CD14-positive monocyte (primary cell): Measurements from ENCODE around the gene CHMP4A. TPM values are rescaled to one million over a fixed set of nuclear protein-coding genes. Genes with fewer than 3 reads are reported as not detected.

Source experiments
- DNase-seq, 3 donors: peaks; one replicate each; pipeline ENCODE4 v3.0.0-alpha.2; 2011 to 2022
- H2AFZ ChIP-seq: 2 replicates; pipeline ENCODE4 v1.6.0; 2012; ENCODE audit warnings: mild to moderate bottlenecking, low read depth, low read length, inconsistent platforms; ENCODE audit not compliant: insufficient read depth, poor library complexity, severe bottlenecking
- H3K27ac ChIP-seq, 2 donors: 1 replicate in 1 of 2; 2 replicates in 1 of 2; pipeline ENCODE4 v1.5.1; 2012 to 2013; ENCODE audit warnings: low read length in 2 of 2, control low read depth in 1 of 2, inconsistent platforms in 1 of 2, low read depth in 1 of 2, mild to moderate bottlenecking in 1 of 2
- H3K27me3 ChIP-seq, 2 donors: one replicate each; pipeline versions ENCODE4 v1.6.0 to v1.6.1; 2011 to 2013; ENCODE audit warnings: low read length in 2 of 2; ENCODE audit not compliant: control insufficient read depth in 2 of 2, insufficient read depth in 2 of 2
- H3K36me3 ChIP-seq, 2 donors: replicated peaks in 1 of 2; 1 replicate in 1 of 2; 2 replicates in 1 of 2; pipeline versions ENCODE4 v1.5.1 to v1.6.1; 2012 to 2013; ENCODE audit warnings: low read length in 2 of 2, control low read depth in 1 of 2, inconsistent platforms in 1 of 2, mild to moderate bottlenecking in 1 of 2; ENCODE audit not compliant: insufficient read depth in 2 of 2, control insufficient read depth in 1 of 2
- H3K4me1 ChIP-seq, 2 donors: 1 replicate in 1 of 2; 2 replicates in 1 of 2; pipeline versions ENCODE4 v1.5.1 to v1.6.1; 2012 to 2013; ENCODE audit warnings: low read length in 2 of 2, control low read depth in 1 of 2, inconsistent platforms in 1 of 2, mild to moderate bottlenecking in 1 of 2, moderate library complexity in 1 of 2; ENCODE audit not compliant: insufficient read depth in 2 of 2, control insufficient read depth in 1 of 2
- H3K4me2 ChIP-seq: replicated peaks from 2 replicates; pipeline ENCODE3; 2012; ENCODE audit warnings: low read length, moderate library complexity, mild to moderate bottlenecking; ENCODE audit not compliant: poor library complexity, severe bottlenecking; ENCODE audit errors: extremely low read depth
- H3K4me3 ChIP-seq, 3 experiments: fragments of 200-600 bp in 1 of 3; sonication (generic) in 1 of 3; replicated peaks in 1 of 3; 1 replicate in 2 of 3; 2 replicates in 1 of 3; pipeline ENCODE4 v1.5.1; 2011 to 2013; ENCODE audit warnings: low read length in 3 of 3, mild to moderate bottlenecking in 3 of 3, control low read depth in 2 of 3, low read depth in 2 of 3, inconsistent platforms in 1 of 3, moderate library complexity in 1 of 3
- H3K79me2 ChIP-seq: 2 replicates; pipeline ENCODE4 v1.6.0; 2012; ENCODE audit warnings: mild to moderate bottlenecking, control low read depth, inconsistent platforms, low read length, moderate library complexity; ENCODE audit not compliant: insufficient read depth
- H3K9ac ChIP-seq: 2 replicates; pipeline ENCODE4 v1.6.0; 2017; ENCODE audit warnings: low read length, mild to moderate bottlenecking; ENCODE audit not compliant: insufficient read depth, poor library complexity, severe bottlenecking
- H3K9me3 ChIP-seq, 2 donors: replicated peaks in 1 of 2; 1 replicate in 1 of 2; 2 replicates in 1 of 2; pipeline versions ENCODE4 v1.5.1 to v1.6.1; 2012 to 2013; ENCODE audit warnings: low read length in 2 of 2, control low read depth in 1 of 2; ENCODE audit not compliant: control insufficient read depth in 1 of 2, insufficient read depth in 1 of 2
- H4K20me1 ChIP-seq: 2 replicates; pipeline ENCODE4 v1.6.0; 2012; ENCODE audit warnings: mild to moderate bottlenecking, low read length, control low read depth, moderate library complexity; ENCODE audit not compliant: insufficient read depth
- H3K27ac Mint-ChIP-seq, 7 donors: one replicate each; pipeline ENCODE4 v1.8.0; 2020; ENCODE audit warnings: mild to moderate bottlenecking in 7 of 7, mixed read lengths in 7 of 7, moderate library complexity in 6 of 7, inconsistent platforms in 2 of 7
- H3K27me3 Mint-ChIP-seq, 3 donors: one replicate each; pipeline ENCODE4 v1.8.0; 2021 to 2022; ENCODE audit warnings: low read depth in 3 of 3, mild to moderate bottlenecking in 3 of 3, mixed read lengths in 3 of 3, moderate library complexity in 3 of 3, inconsistent platforms in 1 of 3
- H3K36me3 Mint-ChIP-seq, 2 donors: one replicate each; pipeline ENCODE4 v1.8.0; 2020; ENCODE audit warnings: mixed read lengths in 2 of 2, inconsistent platforms in 1 of 2, mild to moderate bottlenecking in 1 of 2
- H3K4me1 Mint-ChIP-seq: one replicate; pipeline ENCODE4 v1.8.0; 2020; ENCODE audit warnings: mild to moderate bottlenecking, mixed read lengths
- H3K4me3 Mint-ChIP-seq, 2 donors: one replicate each; pipeline ENCODE4 v1.8.0; 2020; ENCODE audit warnings: mild to moderate bottlenecking in 2 of 2, mixed read lengths in 2 of 2, moderate library complexity in 1 of 2
- H3K9me3 Mint-ChIP-seq, 7 donors: one replicate each; pipeline ENCODE4 v1.8.0; 2020 to 2022; ENCODE audit warnings: mixed read lengths in 7 of 7, mild to moderate bottlenecking in 6 of 7, moderate library complexity in 6 of 7, inconsistent platforms in 2 of 7
- CTCF ChIP-seq: fragments of 200-600 bp; IDR thresholded peaks from one replicate; pipeline ENCODE4 v1.8.0; 2022; ENCODE audit warnings: antibody characterized with exemption, mild to moderate bottlenecking
- WGBS: methylation state at CpG from one replicate; pipeline ENCODE4 v1.1.5; 2013; ENCODE audit warnings: missing lambda C conversion rate; ENCODE audit not compliant: insufficient coverage; 5-methylcytosine and 5-hydroxymethylcytosine counted together
- intact Hi-C, 2 donors: fragments of 100-400 bp; cut with micrococcal nuclease; formaldehyde crosslinking; loops; one replicate each; pipeline versions ENCODE4 v1.15.0 to v1.15.1; 2023
- polyA plus RNA-seq, 3 donors: library from polyadenylated mRNA; depleted of rRNA in 1 of 3; unstranded in 2 of 3; stranded (reverse) in 1 of 3; fragments of 300-500 nt in 2 of 3; fragments of >200 nt in 1 of 3; fragmentation: Illumina TruSeq in 2 of 3; gene quantifications; 1 replicate in 2 of 3; 2 replicates in 1 of 3; pipeline ENCODE4 v1.2.3, GENCODE V29; 2012 to 2021

The CHMP4A gene
- polyA plus RNA-seq, 3 donors: 99.0 to 128 (median 102) TPM

- Histone ChIP-seq H4K20me1 (no peaks in the 10 kb centered on the region), H3K9me3 (no peaks in the 10 kb centered on the region), H3K4me2 (no peak overlapping the region), H3K4me1 (no peaks in the 10 kb centered on the region), H3K4me3 (no peak overlapping the region), H3K27ac (no peak overlapping the region), H3K36me3 (peaks cover 61 to 91% of the 10 kb centered on the region in 2 donors), H3K9ac (no peak overlapping the region), H3K27me3 (no peaks in the 10 kb centered on the region), H2AFZ (no peak overlapping the region), H3K79me2 (no peaks in the 10 kb centered on the region)
- Mint-ChIP-seq H3K36me3 (peaks cover 77 to 94% of the 10 kb centered on the region in 2 donors), H3K4me1 (peaks cover 2% of the 10 kb centered on the region), H3K27ac (peak overlapping the region in 3 of 7 donors; percentile 68 to 78 (median 68)), H3K27me3 (peaks cover 0 to 3% (median 1%) of the 10 kb centered on the region in 3 donors), H3K4me3 (no peak overlapping the region), H3K9me3 (no peaks in the 10 kb centered on the region)
- no peak for DNase-seq
- TF ChIP-seq CTCF: no peak
- 96% methylated on average over 10 of the region's 14 CpGs for WGBS
- intact Hi-C loops: no loop called here
Measured at GRCh38 chr14:24182110-24182882, 31.0 kb downstream of the CHMP4A start.

- DNase-seq: no peak
- no peaks in the 10 kb centered on the region for H3K4me1 Mint-ChIP-seq
- H3K27ac Mint-ChIP-seq: peak overlapping the region in 3 of 7 donors; percentile 28 to 68 (median 42)
Measured at GRCh38 chr14:24181371-24182077, 31.8 kb downstream of the CHMP4A start.

More at GRCh38 chr14:24181371-24182077, 31.8 kb downstream of the CHMP4A start:
- Histone ChIP-seq H2AFZ (no peak overlapping the region), H3K9ac (no peak overlapping the region), H3K79me2 (no peaks in the 10 kb centered on the region), H3K9me3 (no peaks in the 10 kb centered on the region), H3K4me1 (no peaks in the 10 kb centered on the region), H3K27me3 (no peaks in the 10 kb centered on the region), H3K27ac (no peak overlapping the region), H3K36me3 (peaks cover 68 to 98% of the 10 kb centered on the region in 2 donors), H3K4me3 (no peak overlapping the region), H4K20me1 (no peaks in the 10 kb centered on the region), H3K4me2 (no peak overlapping the region)
- Mint-ChIP-seq H3K36me3 (peaks cover 77 to 98% of the 10 kb centered on the region in 2 donors), H3K27me3 (peaks cover 0 to 1% (median 0%) of the 10 kb centered on the region in 3 donors), H3K9me3 (no peaks in the 10 kb centered on the region), H3K4me3 (no peak overlapping the region)
- TF ChIP-seq CTCF: no peak
- 97% methylated on average over 18 of the region's 19 CpGs for WGBS
- intact Hi-C loops: no loop called here
